ENCODE measurements around the gene ZNF93.
"Not testable (repeated sequence)": the region's sequence is repeated elsewhere in the genome, so short reads cannot be mapped to it uniquely, and the experiment has no call there.

ZNF93 gene

GRCh38 chr19:19900729-19901444 is at the start of gene ZNF93:
ZNF93 (plus strand) TSS chr19:19900946; CDS start chr19:19901089, 143 bp downstream.
- in situ Hi-C loops (cut with MboI; ENCODE audit: low sequenced_read_pairs), result no loop called here

- in situ Hi-C loops (cut with MboI; ENCODE audit: low sequenced_read_pairs), result not testable (repeated sequence)
Measured at GRCh38 chr19:19851740-19852139, 49.0 kb upstream of the ZNF93 start.

- in situ Hi-C loops (cut with MboI; ENCODE audit: low sequenced_read_pairs), result no loop called here
Measured at GRCh38 chr19:19858751-19859150, 42.0 kb upstream of the ZNF93 start.

- in situ Hi-C loops (cut with MboI; ENCODE audit: low sequenced_read_pairs), result no loop called here
Measured at GRCh38 chr19:19860756-19861390, 39.9 kb upstream of the ZNF93 start.

- in situ Hi-C loops (cut with MboI; ENCODE audit: low sequenced_read_pairs), result no loop called here
Measured at GRCh38 chr19:19865750-19866610, 34.8 kb upstream of the ZNF93 start, which contains the start of gene ZNF253. ZNF253 (plus strand) TSS chr19:19865882; CDS start chr19:19865997, 115 bp downstream.

- in situ Hi-C loops (cut with MboI; ENCODE audit: low sequenced_read_pairs), result no loop called here
Measured at GRCh38 chr19:19866611-19867248, 34.0 kb upstream of the ZNF93 start.

- in situ Hi-C loops (cut with MboI; ENCODE audit: low sequenced_read_pairs), result not testable (repeated sequence)
Measured at GRCh38 chr19:19870086-19870485, 30.7 kb upstream of the ZNF93 start.

GRCh38 chr19:19871932-19872331 is 28.8 kb upstream of the ZNF93 start:
- in situ Hi-C loops (cut with MboI; ENCODE audit: low sequenced_read_pairs), result no loop called here

- in situ Hi-C loops (cut with MboI; ENCODE audit: low sequenced_read_pairs), result no loop called here
Measured at GRCh38 chr19:19873381-19873780, 27.4 kb upstream of the ZNF93 start.

GRCh38 chr19:19877724-19878123 is 23.0 kb upstream of the ZNF93 start:
- in situ Hi-C loops (cut with MboI; ENCODE audit: low sequenced_read_pairs), result no loop called here

GRCh38 chr19:19884583-19884982 is 16.2 kb upstream of the ZNF93 start:
- in situ Hi-C loops (cut with MboI; ENCODE audit: low sequenced_read_pairs), result no loop called here

- in situ Hi-C loops (cut with MboI; ENCODE audit: low sequenced_read_pairs), result not testable (repeated sequence)
Measured at GRCh38 chr19:19892055-19892941, 8.4 kb upstream of the ZNF93 start.

- in situ Hi-C loops (cut with MboI; ENCODE audit: low sequenced_read_pairs), result no loop called here
Measured at GRCh38 chr19:19900139-19900728, 512 bp upstream of the ZNF93 start.

- in situ Hi-C loops (cut with MboI; ENCODE audit: low sequenced_read_pairs), result not testable (repeated sequence)
Measured at GRCh38 chr19:19907551-19907950, 6.8 kb downstream of the ZNF93 start.

- in situ Hi-C loops (cut with MboI; ENCODE audit: low sequenced_read_pairs), result no loop called here
Measured at GRCh38 chr19:19909654-19910053, 8.9 kb downstream of the ZNF93 start.

- in situ Hi-C loops (cut with MboI; ENCODE audit: low sequenced_read_pairs), result no loop called here
Measured at GRCh38 chr19:19911150-19911549, 10.4 kb downstream of the ZNF93 start.

GRCh38 chr19:19914596-19914995 is 13.8 kb downstream of the ZNF93 start:
- in situ Hi-C loops (cut with MboI; ENCODE audit: low sequenced_read_pairs), result no loop called here

- in situ Hi-C loops (cut with MboI; ENCODE audit: low sequenced_read_pairs), result not testable (repeated sequence)
Measured at GRCh38 chr19:19930417-19930816, 29.7 kb downstream of the ZNF93 start.

- in situ Hi-C loops (cut with MboI; ENCODE audit: low sequenced_read_pairs), result not testable (repeated sequence)
Measured at GRCh38 chr19:19933432-19934314, 32.9 kb downstream of the ZNF93 start.

Measured in hTERT RPE-1 (cell line).